PC-9 (cell line): ENCODE data around the gene C2orf68. TPM values are rescaled to one million over a fixed set of nuclear protein-coding genes. Genes with fewer than 3 reads are reported as not detected.
A peak's percentile ranks its signal among the peaks of the same experiment; 100 is the strongest.

Experiments
- BruUV-seq: library from RNA; stranded (reverse); fragments of 400-500 nt; replicated peaks from 2 replicates; lab custom pipeline; 2021; lab: Mats Ljungman, UMichigan
- CTCF ChIA-PET: fragments of 300-600 bp; sonication (Branson Sonifier 250); formaldehyde crosslinking; loops from one replicate; lab custom pipeline; 2022; ENCODE audit warnings: antibody characterized with exemption; lab: Charles Lee
- POLR2A ChIA-PET: fragments of 300-600 bp; sonication (Branson Sonifier 250); formaldehyde crosslinking; loops from one replicate; lab custom pipeline; 2022; ENCODE audit warnings: antibody characterized with exemption; ENCODE audit not compliant: unreplicated experiment; lab: Charles Lee
- DNase-seq, 2 experiments: peaks; one replicate each; pipeline versions ENCODE4 v3.0.0 to v3.0.0-alpha.2; 2015 to 2022; ENCODE audit warnings: mixed read lengths in 1 of 2
- H2AFZ ChIP-seq: fragments of 200-600 bp; sonication (generic); 2 replicates; pipeline ENCODE4 v1.8.1; 2017; ENCODE audit warnings: antibody characterized with exemption
- H3F3A ChIP-seq: fragments of 200-600 bp; sonication (generic); 2 replicates; pipeline ENCODE4 v1.8.1; 2017; ENCODE audit warnings: antibody characterized with exemption, mild to moderate bottlenecking, low read depth; ENCODE audit not compliant: insufficient read depth
- H3K27ac ChIP-seq: fragments of 200-600 bp; sonication (generic); 2 replicates; pipeline ENCODE4 v1.6.1; 2016; ENCODE audit warnings: mixed run types
- H3K27me3 ChIP-seq: fragments of 200-600 bp; sonication (generic); 2 replicates; pipeline ENCODE4 v1.6.1; 2016; ENCODE audit warnings: low read depth, mixed run types; ENCODE audit not compliant: insufficient read depth
- H3K36me3 ChIP-seq: fragments of 200-600 bp; sonication (generic); 2 replicates; pipeline ENCODE4 v1.6.1; 2016; ENCODE audit warnings: low read depth, mixed run types
- H3K4me1 ChIP-seq: fragments of 200-600 bp; sonication (generic); replicated peaks from 2 replicates; pipeline ENCODE4 v1.6.1; 2016; ENCODE audit warnings: mixed run types; ENCODE audit not compliant: insufficient read depth
- H3K4me2 ChIP-seq: fragments of 200-600 bp; sonication (generic); 2 replicates; pipeline ENCODE4 v1.6.1; 2017; ENCODE audit warnings: mixed run types
- H3K4me3 ChIP-seq: fragments of 200-600 bp; sonication (generic); 2 replicates; pipeline ENCODE4 v1.6.1; 2016; ENCODE audit warnings: mixed run types
- H3K79me2 ChIP-seq: fragments of 200-600 bp; sonication (generic); 2 replicates; pipeline ENCODE4 v1.6.1; 2017; ENCODE audit warnings: low read depth, mixed run types
- H3K9me2 ChIP-seq: fragments of 200-600 bp; sonication (generic); 2 replicates; pipeline ENCODE4 v1.8.1; 2017; ENCODE audit warnings: mild to moderate bottlenecking; ENCODE audit not compliant: insufficient read depth
- H3K9me3 ChIP-seq: fragments of 200-600 bp; sonication (generic); 2 replicates; pipeline ENCODE4 v1.8.1; 2016; ENCODE audit warnings: low read depth; ENCODE audit not compliant: insufficient read depth
- H4K20me1 ChIP-seq: fragments of 200-600 bp; sonication (generic); 2 replicates; pipeline ENCODE4 v1.8.1; 2017; ENCODE audit not compliant: insufficient read depth
- CTCF ChIP-seq: fragments of 200-600 bp; sonication (generic); conservative IDR thresholded peaks from 2 replicates; pipeline ENCODE4 v1.6.1; 2017; ENCODE audit warnings: mixed run types, antibody characterized with exemption, mild to moderate bottlenecking, moderate library complexity
- EZH2 ChIP-seq: fragments of 200-600 bp; sonication (generic); IDR thresholded peaks from 2 replicates; pipeline ENCODE4 v1.8.0; 2017; ENCODE audit warnings: antibody characterized with exemption, low read depth
- intact Hi-C: fragments of 100-400 bp; cut with micrococcal nuclease; formaldehyde crosslinking; loops from one replicate; pipeline ENCODE4 v1.10.0; 2022; ENCODE audit not compliant: unreplicated experiment
- total RNA-seq: library from RNA; stranded (reverse); gene quantifications from 2 replicates; pipeline ENCODE4 v1.2.3, GENCODE V29; 2021

Gene C2orf68
- total RNA-seq, 1 experiment from 2014 or later: 48.6 TPM

- Histone ChIP-seq H3K4me1 (peaks cover 45% of the 10 kb centered on the region), H4K20me1 (no peaks in the 10 kb centered on the region), H3K27ac (peak within 1 kb of the TSS; percentile 99), H2AFZ (peak within 1 kb of the TSS; percentile 57), H3K36me3 (peaks cover 19% of the 10 kb centered on the region), H3K9me3 (no peaks in the 10 kb centered on the region), H3K27me3 (no peaks in the 10 kb centered on the region), H3K4me3 (peak within 1 kb of the TSS; percentile 59), H3K9me2 (no peaks in the 10 kb centered on the region), H3K4me2 (peak within 1 kb of the TSS; percentile 82), H3K79me2 (peaks cover 41% of the 10 kb centered on the region), H3F3A (peaks cover 47% of the 10 kb centered on the region)
- DNase-seq: peak; percentile 67 to 90
- no peak; the same call in 1 of the 2 replicates for TF ChIP-seq CTCF
- TF ChIP-seq EZH2: no peak
- intact Hi-C loops: loop anchor here (1.0 to 5.0 kb wide), 4 partner anchors 9 to 184 kb away; partner anchors contain the start of genes GGCX, SH2D6 and VAMP8
- no TSS peak for BruUV-seq
- ChIA-PET CTCF (interaction anchor here (0.6 kb wide), 1 partner anchor 642 kb away, joined by 8 read pairs; no protein-coding TSS in a partner anchor), POLR2A (no interaction called here)
Observed at GRCh38 chr2:85602476-85603234, 9.2 kb downstream of the C2orf68 start, which contains the start of gene TMEM150A. TSS of gene TMEM150A (minus strand) at chr2:85602698. CDS start at chr2:85601948, 750 bp downstream.

- Histone ChIP-seq H3K27ac (no peak overlapping the region), H3K27me3 (no peaks in the 10 kb centered on the region), H2AFZ (peak overlapping the region; percentile 43; the same call in 1 of the 2 replicates), H4K20me1 (no peaks in the 10 kb centered on the region), H3K4me3 (peak overlapping the region; percentile 59; the same call in 1 of the 2 replicates), H3F3A (peaks cover 39% of the 10 kb centered on the region), H3K4me2 (peak overlapping the region; percentile 82), H3K4me1 (peaks cover 39% of the 10 kb centered on the region), H3K9me3 (no peaks in the 10 kb centered on the region), H3K9me2 (no peaks in the 10 kb centered on the region), H3K36me3 (peaks cover 21% of the 10 kb centered on the region), H3K79me2 (peaks cover 49% of the 10 kb centered on the region)
- ChIA-PET POLR2A (interaction anchor here (0.7 kb wide), 1 partner anchor 97 kb away, joined by 3 read pairs; no protein-coding TSS in a partner anchor), CTCF (no interaction called here)
- BruUV-seq: no TSS peak
- intact Hi-C loops: loop anchor here (1.0 to 5.0 kb wide), 4 partner anchors 9 to 183 kb away; partner anchors contain the start of genes GGCX, SH2D6 and VAMP8
- DNase-seq: no peak
- TF ChIP-seq CTCF (no peak), EZH2 (no peak)
Observed at GRCh38 chr2:85601771-85602475, 9.9 kb downstream of the C2orf68 start.
